HG02852 (cell line): Measurements from ENCODE around the gene CEP170.

ENCODE experiments used
- ATAC-seq: cut with Tn5 transposase; IDR thresholded peaks from one replicate; pipeline ENCODE4 v1.9.1; 2021; ENCODE audit warnings: mild to moderate bottlenecking, moderate library complexity; ENCODE audit not compliant: unreplicated experiment

The CEP170 gene

DNA sequence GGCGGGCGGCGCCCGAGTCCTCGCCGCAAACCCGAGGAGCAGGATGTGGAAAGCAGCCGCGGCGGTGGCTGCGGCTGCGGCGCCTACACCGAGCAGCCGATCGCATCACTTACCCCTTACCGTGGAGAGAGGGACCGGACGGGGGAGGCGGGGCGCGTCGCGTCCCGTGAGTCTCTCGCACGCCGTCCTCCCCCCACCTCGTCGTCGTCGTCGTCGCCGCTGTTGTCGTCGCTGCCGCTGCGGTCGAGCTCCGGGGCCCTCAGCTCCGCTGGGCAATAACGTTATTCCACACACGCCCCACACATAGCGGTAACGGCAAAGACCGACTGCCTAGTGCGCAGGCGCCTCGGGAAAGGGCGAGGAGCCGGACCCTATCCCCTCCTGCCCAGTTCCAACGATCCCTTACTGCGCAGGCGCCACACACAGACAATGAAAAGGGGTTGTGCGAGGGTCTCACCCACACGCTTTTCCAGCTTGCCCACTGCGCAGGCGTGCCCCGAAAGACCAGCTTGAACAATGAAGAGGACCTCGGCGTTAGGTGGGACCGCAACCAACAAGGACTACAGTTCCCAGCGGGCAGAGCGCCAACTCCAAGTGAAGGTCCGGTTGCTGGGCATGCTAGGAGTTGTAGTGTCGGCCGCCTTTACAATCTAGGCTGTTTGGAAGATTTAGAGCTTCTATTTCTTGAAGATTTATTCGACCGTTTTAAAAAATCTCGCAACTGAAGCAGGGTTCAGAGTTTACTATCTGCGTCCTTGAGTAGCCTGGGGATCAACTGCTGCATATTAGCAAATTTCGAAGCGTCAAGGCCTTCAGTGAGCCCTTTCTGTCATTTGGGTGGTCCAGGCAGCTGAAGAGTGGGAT is at the start of gene CEP170:
Gene CEP170, minus strand, starts transcription at position 355 of the 864 bp plus-strand sequence. CDS start 30,001 bp downstream, outside the sequence.
- peak; percentile 57 for ATAC-seq

GRCh38 chr1:243301059-243301458 is 46.0 kb upstream of the CEP170 start:
- ATAC-seq, result no peak

GRCh38 chr1:243299069-243299468 is 44.0 kb upstream of the CEP170 start:
- no peak for ATAC-seq

- no peak for ATAC-seq
Observed at GRCh38 chr1:243294723-243295121, 39.6 kb upstream of the CEP170 start.

DNA sequence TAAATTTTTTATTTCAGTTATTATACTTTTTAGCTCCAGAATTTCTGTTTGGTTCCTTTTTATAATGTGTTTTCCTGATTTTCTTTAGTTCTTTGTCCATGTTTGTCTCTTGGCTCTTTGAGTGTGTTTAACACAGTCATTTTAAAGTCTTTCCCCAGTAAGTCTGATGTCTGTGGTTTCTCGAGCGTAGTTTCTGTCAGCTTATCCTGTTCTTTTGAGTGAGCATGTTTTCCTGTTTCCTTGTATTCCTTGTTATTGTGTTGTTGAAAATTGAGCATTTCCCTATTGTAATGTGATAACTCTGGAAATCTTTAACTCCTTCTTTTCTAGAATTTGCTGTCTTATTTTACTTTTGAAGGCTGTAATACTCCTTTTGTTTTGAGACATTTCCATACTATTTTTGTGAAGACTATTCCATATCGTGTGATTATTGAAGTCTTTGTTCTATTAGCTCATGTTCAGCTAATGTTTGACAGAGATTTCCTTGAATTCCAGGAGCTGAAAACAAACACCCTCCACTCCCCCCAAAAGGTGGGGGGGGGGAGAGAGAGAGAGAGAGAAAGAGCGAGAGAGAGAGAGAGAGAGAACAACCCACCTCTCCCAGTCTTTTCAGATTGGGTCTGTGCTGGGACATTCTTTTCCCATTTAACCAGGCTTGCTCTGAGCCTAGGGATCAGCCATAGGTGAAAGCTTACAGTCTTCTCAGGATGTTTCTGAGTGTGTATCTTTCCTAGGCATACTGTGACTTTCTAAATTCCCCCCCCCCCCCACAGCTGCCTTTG is 39.1 kb upstream of the CEP170 start:
- no peak for ATAC-seq

DNA sequence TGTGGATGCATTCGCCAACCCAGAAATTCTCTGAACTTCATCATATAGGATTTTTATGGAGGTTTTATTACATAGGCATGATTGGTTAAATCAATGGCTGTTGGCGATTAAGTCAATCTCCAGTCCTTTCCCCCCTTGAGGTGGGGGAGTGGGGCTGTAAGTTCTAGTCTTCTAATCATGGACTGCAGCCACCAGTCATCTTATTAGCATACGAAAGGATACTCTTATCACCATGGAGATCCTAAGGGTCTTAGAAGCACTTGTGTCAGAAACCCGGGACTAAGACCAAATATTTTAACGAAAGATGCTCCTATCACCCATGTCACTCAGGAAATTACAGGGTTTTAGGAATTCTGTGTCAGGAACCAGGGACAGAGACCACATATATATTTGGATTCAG is 37.0 kb upstream of the CEP170 start:
- ATAC-seq, result no peak

DNA sequence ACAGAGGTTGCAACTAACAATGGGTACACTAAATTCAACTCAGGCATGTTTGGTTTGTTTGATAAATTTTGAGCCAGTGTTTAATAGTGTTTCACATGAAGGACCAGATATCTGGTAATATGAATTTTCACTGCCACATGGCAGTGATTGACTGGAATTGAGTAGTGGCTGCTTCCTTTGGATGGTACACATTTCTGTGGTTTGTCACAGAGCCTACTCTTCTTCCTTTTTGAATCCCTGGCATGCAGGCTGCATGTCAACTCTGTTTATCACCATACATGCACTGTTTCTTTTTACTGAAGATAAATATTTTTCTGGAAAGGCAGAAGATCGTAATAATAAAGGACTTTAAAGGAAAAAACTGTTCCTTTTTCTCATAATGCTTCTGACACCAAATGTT is 36.2 kb upstream of the CEP170 start:
- ATAC-seq, result no peak

DNA sequence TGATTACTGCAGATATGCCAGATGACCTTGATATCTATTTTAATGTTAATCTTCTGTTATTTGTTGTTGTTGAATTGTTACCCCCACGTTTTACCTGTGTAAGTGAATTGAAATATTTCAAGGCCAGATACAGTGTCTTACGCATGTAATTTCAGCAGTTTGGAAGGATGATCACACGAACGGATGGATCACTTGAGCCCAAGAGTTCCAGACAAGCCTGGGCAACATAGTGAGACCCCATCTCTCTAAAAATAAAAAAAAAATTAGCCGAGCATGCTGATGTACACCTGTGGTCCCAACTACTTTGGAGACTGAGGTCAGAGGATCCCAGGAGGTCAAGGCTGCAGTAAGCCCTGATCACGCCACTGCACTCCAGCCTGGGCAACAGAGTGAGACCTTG is 33.0 kb upstream of the CEP170 start:
- no peak for ATAC-seq

DNA sequence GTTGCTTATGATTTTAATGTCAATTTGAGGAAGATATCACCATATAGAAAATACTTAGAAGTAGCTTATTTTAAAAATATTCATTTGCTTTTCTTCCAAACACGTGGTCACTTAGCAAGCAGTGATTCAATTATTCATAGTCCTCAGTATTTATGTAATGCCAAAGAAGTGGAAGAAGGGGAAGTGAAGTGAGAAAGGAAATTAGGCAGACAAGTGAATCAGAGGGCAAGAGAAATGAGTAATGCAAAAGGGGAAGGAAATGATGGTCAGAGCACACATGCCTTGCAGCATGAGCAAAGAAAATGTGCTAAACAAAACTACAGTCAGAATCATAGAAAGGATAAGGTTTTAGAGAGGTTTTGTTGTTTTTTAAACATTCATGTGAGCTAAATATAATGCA is 32.6 kb upstream of the CEP170 start:
- peak; percentile 92 for ATAC-seq

DNA sequence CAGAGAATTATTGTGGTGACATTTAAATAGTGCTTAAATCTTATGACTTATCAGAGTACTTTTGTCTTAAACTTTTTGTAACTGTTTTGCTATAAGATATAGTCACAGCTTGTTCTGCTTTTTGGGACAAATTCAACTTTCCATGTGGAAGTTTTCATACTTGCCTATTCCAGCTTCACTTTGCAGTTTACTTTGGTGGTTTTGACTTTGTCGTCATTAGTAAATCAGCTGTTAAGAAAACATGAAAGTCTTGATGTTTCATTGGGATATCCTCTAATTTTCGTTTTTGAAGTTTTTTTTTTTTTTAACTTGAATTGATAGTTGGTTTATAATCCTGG is 32.0 kb upstream of the CEP170 start:
- no peak for ATAC-seq

DNA sequence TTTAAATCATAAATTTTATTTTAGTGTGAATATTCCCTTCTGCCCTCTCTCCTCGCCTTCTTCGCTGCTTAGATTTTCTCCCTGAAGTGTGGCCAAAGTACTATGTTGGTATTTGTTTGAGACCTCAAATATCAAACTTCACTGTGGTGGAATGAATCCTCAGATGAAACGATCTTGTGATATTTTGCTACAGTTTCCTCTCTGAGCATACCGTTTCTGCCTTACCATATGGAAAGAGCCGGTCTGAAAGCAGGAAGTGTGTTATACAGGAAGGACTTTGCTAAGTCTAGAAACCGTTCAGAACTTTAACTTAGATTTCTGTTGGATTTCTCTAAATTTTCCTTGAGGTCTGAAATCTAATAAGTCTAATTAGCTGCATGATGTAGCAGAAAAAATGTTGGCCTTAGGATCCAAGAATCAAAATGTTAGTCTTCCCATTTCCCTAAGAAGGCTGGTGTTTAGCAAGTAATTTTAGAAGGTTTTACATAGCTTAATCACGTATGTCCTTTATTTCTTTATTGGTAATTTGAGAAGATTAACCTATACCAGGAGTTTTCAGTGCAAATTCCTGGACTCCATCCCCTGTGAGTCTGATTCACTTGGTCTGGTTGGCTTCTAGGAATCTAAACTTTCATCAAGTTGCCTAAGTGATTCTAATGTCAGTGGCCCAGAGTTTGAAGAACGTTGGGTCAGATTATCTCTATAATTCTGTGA is 31.5 kb upstream of the CEP170 start:
- no peak for ATAC-seq

- ATAC-seq, result no peak
Observed at GRCh38 chr1:243281672-243282071, 26.6 kb upstream of the CEP170 start.

DNA sequence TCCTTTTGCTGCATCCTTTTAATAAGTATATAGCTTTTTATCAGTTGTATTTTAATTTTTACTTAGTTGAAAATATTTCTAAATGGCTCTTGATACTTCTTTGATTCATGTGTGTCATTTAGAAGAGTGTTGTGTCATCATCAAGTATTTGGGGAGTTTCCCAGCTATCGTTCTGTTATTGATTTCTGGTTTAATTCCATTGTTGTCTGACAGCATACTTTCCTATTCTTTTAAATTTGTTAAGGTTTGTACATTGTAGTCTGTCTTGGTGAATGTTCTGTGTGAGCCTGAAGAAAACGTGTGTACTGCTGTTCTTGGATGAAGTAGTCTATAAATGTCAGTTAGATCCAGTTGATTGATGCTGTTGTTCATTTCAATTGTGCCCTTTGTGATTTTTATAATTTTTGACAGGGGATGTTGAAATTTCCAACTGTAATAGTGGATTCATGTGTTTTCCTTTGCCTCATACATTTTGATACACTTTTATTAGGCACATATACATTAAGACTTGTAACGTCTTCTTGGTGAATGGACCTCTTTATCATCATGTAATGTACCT is 25.6 kb upstream of the CEP170 start:
- ATAC-seq, result no peak

GRCh38 chr1:243275316-243275715 is 20.2 kb upstream of the CEP170 start:
- no peak for ATAC-seq

- ATAC-seq, result no peak
Observed at GRCh38 chr1:243273945-243274344, 18.9 kb upstream of the CEP170 start.

- no peak for ATAC-seq
Observed at GRCh38 chr1:243273506-243273905, 18.4 kb upstream of the CEP170 start.

DNA sequence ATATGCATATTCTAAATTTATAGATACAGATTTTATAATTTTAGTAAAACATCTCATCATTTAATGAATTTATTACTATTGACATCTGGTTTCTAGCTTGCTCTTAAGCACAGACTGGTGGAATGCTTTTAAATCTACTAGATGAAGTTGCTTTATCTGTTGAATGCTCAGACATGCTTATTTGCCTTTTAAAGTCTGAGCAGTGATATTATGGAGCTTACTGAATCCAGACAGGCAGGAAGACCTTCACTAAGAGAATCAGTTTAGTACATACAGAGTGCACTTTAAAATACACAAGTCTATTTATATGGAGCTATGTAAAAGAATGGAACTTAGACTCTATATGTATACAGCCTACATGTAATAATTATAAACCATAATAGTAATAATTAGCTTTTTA is 17.3 kb upstream of the CEP170 start:
- ATAC-seq, result no peak

- ATAC-seq, result no peak
Observed at GRCh38 chr1:243271996-243272395, 16.9 kb upstream of the CEP170 start.

- ATAC-seq, result no peak
Observed at GRCh38 chr1:243270097-243270864, 15.2 kb upstream of the CEP170 start.

- ATAC-seq, result no peak
Observed at GRCh38 chr1:243269461-243269801, 14.3 kb upstream of the CEP170 start.
